Fibroblast of gingiva (primary cell): ENCODE results near the gene PER2.

ENCODE experiments used
- DNase-seq: peaks from one replicate; pipeline ENCODE4 v3.0.0-alpha.2; 2011; ENCODE audit warnings: low read depth

PER2 gene

GRCh38 chr2:238226698-238227586, 61.5 kb downstream of the PER2 start:
- DNase-seq: no peak

GRCh38 chr2:238225911-238226697, 62.3 kb downstream of the PER2 start:
- DNase-seq: no peak

DNA sequence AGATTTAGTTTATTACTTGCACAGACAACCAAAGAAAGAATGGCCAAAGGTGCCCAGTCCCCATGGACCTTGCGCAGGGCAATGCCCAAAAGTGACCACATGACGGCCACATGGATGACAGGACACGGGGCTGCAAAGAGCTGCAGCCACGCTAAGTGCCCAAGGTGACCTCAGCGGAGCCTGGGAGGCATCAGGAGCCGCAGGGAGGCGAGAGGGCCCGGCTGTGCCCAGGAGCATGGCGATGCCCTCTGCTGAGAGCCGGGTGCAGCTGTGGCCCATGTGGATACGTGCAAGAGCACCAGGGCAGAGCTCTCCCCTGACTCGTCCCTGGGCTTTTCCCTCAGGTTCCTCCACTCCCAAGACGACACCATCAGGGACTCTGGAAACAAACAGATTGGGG, 63.3 kb downstream of the PER2 start:
- DNase-seq: no peak

- DNase-seq: no peak
Observed at GRCh38 chr2:238224356-238225035, 63.9 kb downstream of the PER2 start.

- DNase-seq: no peak
Observed at GRCh38 chr2:238220892-238221521, 67.4 kb downstream of the PER2 start.

DNA sequence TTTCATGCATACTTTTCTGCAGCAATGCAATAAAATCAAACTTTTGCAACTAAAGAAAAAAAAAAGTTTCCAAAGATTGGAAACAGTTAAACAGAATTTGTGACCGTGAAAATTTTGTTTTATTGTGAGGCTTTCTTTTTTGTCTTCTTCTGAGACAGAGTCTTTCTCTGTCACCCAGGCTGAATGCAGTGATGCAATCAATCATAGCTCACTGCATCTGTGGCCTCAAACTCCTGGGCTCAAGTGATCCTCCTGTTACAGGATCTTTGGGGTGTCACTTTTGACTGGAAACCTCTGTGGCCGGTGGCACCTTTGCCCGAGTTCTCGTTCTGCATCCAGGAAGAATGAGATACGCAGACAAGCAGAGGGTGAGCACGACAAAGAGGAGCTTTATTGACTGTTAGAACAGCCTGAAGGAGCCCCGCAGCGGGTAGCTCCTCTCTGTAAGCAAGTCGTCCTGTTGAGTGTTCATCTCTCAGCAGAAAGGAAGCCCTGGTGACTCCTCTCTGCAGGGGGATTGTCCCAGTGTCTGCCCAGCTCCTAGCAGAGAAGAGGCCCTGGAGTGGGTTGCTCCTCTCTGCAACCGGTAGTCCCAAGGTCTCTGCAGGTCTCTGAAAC, 68.0 kb downstream of the PER2 start:
- DNase-seq: no peak

DNA sequence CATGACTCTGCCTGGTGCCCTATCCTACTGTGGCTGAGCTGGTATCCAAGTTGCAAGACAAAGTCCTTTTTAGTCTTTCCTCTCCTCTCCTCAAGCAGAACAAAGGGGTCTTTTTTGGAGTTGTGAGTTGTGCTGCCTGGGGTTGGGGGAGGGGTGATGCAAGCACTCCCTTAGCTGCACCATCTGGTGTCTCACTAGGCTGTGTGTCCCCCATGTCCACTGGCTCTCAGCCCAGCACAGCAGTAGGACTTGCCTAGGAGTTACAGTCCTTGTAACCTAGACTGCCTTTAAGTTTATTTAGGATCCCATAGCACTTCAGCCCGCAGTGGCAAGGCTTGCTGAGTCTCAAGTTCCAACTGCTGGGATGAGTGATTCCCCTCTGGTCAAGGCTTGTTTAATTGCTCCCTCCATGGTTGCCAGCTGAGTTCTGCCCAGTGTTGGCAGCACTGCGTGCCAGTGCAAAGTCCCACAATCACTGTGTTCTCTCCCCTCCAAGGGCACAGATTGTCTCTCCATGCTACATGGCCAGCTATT, 71.7 kb downstream of the PER2 start:
- DNase-seq: no peak

- no peak for DNase-seq
Observed at GRCh38 chr2:238207006-238207405, 81.4 kb downstream of the PER2 start.

- no peak for DNase-seq
Observed at GRCh38 chr2:238203973-238204683, 84.3 kb downstream of the PER2 start.

DNA sequence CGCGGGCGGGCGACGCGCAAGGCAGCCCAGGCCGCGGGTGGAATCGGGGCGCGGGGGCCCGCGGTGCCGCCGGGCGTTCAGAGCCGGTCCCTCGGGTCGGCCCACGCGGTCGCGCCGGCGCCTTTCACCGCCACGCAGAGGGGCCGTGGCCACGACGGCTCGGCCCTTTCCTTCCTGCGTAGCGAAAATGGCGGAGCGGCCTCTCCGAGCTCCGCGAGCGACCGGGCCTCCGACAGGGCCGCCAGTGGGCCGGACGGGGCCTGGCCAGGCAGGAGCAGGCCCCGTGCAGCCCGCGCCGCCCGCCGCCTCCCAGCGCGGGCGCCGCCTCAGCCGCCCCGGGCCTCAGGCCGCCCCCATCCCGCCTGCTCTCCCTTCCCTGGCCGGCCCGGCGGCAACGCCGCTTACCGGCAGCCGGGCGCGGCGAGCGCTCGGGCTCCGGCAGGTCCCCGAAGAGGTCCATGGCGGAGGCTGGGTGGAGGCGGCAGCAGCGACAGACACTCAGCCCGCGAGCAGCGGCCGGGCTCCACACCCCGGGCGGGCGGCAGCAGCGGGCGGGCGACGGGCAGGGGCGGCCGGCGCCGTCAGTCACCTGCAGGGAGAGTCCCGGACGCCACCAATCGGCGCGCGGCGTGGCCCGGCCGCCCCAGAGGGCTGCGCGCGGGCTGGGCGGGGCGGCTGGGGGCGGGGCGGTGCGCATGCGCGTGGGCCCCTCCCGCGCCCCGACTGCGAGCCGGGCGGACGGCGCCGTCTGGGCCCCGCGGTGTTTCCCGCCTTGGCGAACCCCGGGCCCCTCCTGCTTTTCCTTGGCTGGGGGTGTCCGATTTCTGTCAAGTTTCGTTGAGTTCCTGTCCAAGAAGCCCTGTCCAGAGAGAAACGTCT, 85.1 kb downstream of the PER2 start, which contains the start of gene ILKAP:
ILKAP (minus strand) TSS at position 602 of the 879 bp plus-strand sequence; CDS start at position 460, 142 bp downstream.
- DNase-seq: peak; percentile 83

DNA sequence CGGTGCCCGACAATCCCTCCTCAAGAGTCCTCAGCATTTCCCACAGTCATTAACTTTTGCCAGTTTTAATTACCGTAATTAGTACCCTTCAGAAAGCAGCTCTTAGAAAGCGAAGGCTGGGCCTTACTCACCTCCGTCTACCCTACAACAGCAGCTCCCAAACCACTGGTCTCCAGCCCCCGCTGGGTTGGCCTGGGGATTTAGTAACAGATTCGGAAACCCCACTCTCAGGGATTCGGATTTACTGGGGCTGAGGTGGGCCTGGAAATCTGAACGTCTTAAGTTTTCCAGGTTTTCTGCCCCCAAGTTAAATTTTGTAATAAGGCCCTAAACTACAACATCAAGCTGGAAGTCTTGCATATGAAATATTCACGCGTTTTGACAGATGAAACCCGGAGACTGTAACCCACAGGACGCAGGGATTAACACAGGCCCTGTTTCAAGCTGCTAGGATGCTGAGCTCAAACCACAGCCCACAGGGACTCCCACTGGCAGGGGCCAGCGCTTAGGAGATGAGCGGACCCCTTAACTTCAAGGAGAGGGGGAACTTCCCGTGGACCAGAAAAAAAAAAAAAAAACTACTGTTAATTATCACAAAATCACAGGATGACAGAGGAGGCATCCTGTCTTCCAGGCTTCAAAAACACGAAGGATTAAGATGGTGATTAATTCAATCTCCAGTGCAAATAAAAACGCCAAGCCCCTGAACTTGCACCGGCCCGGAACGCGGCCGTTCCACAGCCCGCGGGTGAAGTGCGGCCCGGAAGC, 85.9 kb downstream of the PER2 start:
- no peak for DNase-seq
